ENCODE measurements around the gene ZNF580. TPM values are rescaled to one million over a fixed set of nuclear protein-coding genes. Genes with fewer than 3 reads are reported as not detected.

ZNF580 gene
- total RNA-seq, 2 donors from 2014 or later = 15.3 to 26.2 TPM

- H3K4me3 ChIP-seq = no peak overlapping the region
- peak; percentile 98 for DNase-seq (ENCODE audit: low spot score)
- no peaks in the 10 kb centered on the region for H3K27me3 ChIP-seq
- peak; percentile 65 to 89 for TF ChIP-seq CTCF (IDR thresholded peaks at IDR 0.05)
- no peaks in the 10 kb centered on the region for H3K36me3 ChIP-seq
- H3K9me3 ChIP-seq = no peaks in the 10 kb centered on the region
- peaks cover 0 to 25% of the 10 kb centered on the region in 2 donors for H3K4me1 ChIP-seq
- H3K27ac ChIP-seq = no peak overlapping the region
Measured at GRCh38 chr19:55632463-55632834, 8.4 kb upstream of the ZNF580 start.

GRCh38 chr19:55633861-55634260, 6.9 kb upstream of the ZNF580 start:
- no peak for TF ChIP-seq CTCF (IDR thresholded peaks at IDR 0.05)
- Histone ChIP-seq H3K36me3 (no peaks in the 10 kb centered on the region), H3K4me1 (peaks cover 0 to 31% of the 10 kb centered on the region in 2 donors), H3K27ac (no peak overlapping the region), H3K27me3 (no peaks in the 10 kb centered on the region), H3K4me3 (no peak overlapping the region), H3K9me3 (no peaks in the 10 kb centered on the region)
- no peak for DNase-seq (ENCODE audit: low spot score)

DNA sequence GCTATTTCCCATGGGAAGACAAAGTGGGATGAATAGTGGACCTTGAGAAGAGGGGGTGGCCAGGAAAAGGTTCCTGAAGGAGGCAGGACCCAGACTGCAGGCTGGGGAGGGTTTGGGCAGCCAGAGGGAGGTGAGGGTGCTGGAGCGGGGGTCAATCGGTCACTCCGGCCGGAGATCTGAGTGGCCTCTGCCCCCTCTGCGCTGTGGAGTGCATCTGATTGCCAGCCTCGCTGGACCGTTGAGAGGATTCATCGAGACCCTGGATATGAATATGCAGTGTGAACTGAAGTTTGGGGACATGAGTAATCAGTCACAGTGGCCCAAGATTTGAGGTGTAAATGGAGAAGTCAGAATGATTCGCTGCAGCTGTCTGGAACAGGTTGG, 5.5 kb upstream of the ZNF580 start:
- TF ChIP-seq CTCF (IDR thresholded peaks at IDR 0.05) = no peak
- Histone ChIP-seq H3K4me3 (peak overlapping the region; percentile 86 to 87), H3K9me3 (no peaks in the 10 kb centered on the region), H3K27ac (peak overlapping the region; percentile 94 to 97), H3K27me3 (no peaks in the 10 kb centered on the region), H3K4me1 (peaks cover 0 to 45% of the 10 kb centered on the region in 2 donors), H3K36me3 (no peaks in the 10 kb centered on the region)
- DNase-seq (ENCODE audit: low spot score) = no peak

GRCh38 chr19:55635856-55636440, 4.9 kb upstream of the ZNF580 start:
- Histone ChIP-seq H3K9me3 (no peaks in the 10 kb centered on the region), H3K36me3 (no peaks in the 10 kb centered on the region), H3K27ac (peak overlapping the region; percentile 94 to 97), H3K27me3 (no peaks in the 10 kb centered on the region), H3K4me1 (peaks cover 0 to 48% of the 10 kb centered on the region in 2 donors), H3K4me3 (peak overlapping the region; percentile 86 to 87)
- no peak for DNase-seq (ENCODE audit: low spot score)
- no peak for TF ChIP-seq CTCF (IDR thresholded peaks at IDR 0.05)

DNA sequence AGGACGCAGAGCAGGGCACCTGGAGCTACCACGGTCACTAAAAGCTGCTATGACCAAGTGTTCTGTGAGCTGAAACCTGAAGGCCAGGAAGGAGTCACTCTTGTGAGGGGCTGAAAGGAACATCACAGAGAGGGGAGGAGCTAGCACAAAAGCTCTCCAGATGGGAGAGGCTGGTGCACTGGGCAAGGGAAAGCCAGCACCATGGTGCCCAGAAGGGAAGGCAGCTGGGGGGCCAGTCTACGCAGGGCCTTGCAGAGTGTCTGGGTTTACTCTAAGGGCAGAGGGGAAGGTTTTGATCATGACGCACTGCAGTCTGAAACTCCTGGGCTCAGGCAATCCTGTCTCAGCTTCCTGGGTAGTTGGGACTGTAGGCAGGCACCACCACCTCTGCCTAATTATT, 4.1 kb upstream of the ZNF580 start:
- Histone ChIP-seq H3K27ac (no peak overlapping the region), H3K4me1 (peaks cover 0 to 52% of the 10 kb centered on the region in 2 donors), H3K9me3 (no peaks in the 10 kb centered on the region), H3K27me3 (no peaks in the 10 kb centered on the region), H3K36me3 (no peaks in the 10 kb centered on the region), H3K4me3 (no peak overlapping the region)
- no peak for TF ChIP-seq CTCF (IDR thresholded peaks at IDR 0.05)
- no peak for DNase-seq (ENCODE audit: low spot score)

DNA sequence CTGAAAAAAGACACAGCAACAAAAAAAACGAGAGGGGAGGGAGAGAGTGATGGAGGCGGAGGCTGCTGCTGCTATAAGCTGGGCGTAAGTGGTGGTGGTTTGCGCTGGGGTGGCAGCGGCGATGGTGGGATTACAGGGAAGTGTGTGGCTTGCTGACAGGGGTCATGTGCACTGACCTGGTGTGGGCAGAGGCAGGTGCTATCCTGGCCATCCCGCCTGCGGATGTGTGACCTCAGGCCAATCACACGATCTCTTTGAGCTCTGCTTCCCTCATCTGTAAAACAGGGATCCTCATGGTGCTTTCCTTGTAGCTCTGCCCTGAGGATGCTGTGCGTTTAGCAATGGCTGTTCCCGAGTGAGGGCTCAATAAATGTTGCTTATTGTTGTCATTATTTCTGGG, 3.3 kb upstream of the ZNF580 start:
- no peak for DNase-seq (ENCODE audit: low spot score)
- no peaks in the 10 kb centered on the region for H3K27me3 ChIP-seq
- H3K4me1 ChIP-seq = peaks cover 0 to 61% of the 10 kb centered on the region in 2 donors
- H3K9me3 ChIP-seq = no peaks in the 10 kb centered on the region
- no peak overlapping the region for H3K27ac ChIP-seq
- H3K4me3 ChIP-seq = no peak overlapping the region
- no peak for TF ChIP-seq CTCF (IDR thresholded peaks at IDR 0.05)
- no peaks in the 10 kb centered on the region for H3K36me3 ChIP-seq

Measured in right atrium auricular region (tissue), 2 donors.